ENCODE measurements around the gene FOXRED1. TPM values are rescaled to one million over a fixed set of nuclear protein-coding genes. Genes with fewer than 3 reads are reported as not detected.
"Not testable (repeated sequence)": the region's sequence is repeated elsewhere in the genome, so short reads cannot be mapped to it uniquely, and the experiment has no call there.

The FOXRED1 gene
- total RNA-seq (2014; rRNA removed), result 34.4 and 38.3 TPM in 2 replicates
- polyA plus RNA-seq (2012), result 17.3 TPM

GRCh38 chr11:126268708-126269579, at the start of gene FOXRED1, which contains the start of gene SRPRA:
FOXRED1 (plus strand) TSS chr11:126269154; CDS start chr11:126269207, 53 bp downstream.
SRPRA (minus strand) TSS chr11:126268895; CDS start chr11:126268804, 91 bp downstream.
- peak; percentile 98 for DNase-seq (ENCODE audit: low read depth)

GRCh38 chr11:126219547-126219946, 49.4 kb upstream of the FOXRED1 start:
- DNase-seq (ENCODE audit: low read depth), result no peak

DNA sequence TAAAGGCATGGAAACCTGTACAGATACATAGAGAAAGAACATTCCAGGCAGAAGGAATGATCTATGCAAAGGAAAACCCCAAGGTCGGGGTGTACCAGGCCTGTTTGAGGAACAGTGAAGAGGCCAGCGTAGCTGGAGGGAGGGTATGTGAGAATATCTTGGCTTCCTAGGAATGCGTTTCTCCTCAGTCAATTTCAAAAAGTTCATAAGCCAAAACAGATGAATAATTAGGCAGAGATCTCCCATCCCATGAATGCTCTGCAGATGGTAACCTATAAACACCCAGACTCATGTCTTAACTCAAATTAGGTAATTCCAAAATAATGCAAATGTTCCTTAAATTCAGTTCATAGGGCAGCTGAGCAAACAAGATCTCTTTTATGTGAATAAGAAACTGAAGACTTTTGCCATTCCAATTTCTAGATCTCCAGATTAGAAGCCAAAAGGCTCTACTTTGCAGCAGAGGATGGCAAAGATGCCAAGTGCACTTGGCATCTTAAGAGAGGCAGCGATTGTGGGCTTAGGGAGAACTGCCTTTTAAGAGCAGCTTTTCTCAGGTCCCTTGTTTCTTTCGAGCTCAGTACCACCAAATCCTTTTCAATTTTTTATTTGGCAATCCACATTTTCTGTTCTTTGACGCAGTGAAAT, 44.2 kb upstream of the FOXRED1 start:
- no peak for DNase-seq (ENCODE audit: low read depth)

GRCh38 chr11:126225295-126225665, 43.7 kb upstream of the FOXRED1 start:
- no peak for DNase-seq (ENCODE audit: low read depth)

DNA sequence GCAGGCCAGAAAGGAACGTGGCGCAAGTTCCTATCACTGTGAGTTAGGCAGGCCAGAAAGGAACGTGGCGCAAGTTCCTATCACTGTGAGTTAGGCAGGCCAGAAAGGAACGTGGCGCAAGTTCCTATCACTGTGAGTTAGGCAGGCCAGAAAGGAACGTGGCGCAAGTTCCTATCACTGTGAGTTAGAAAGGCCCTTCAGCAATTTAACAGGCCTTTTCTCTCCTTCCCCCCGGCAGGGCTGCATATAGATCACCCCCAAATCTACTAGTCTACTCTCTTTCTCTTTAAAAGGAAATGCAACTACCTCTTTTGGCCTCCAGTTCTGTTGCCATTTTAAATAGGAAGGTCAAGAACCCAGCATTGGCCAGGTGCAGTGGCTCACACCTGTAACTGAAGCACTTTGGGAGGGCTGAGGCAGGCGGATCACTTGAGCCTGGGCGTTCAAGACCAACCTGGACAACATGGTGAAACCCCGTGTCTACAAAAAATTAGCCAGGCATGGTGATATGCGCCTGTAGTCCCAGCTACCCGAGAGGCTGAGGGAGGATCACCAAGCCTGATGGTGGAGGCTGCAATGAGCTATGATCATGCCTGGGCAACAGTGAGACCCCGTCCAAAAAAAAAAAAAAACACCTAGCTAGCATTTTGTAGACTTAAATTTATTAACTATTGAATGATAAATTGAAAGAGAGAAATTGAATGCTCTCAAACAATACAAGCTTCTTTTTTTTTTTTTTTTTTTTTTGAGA, 42.4 kb upstream of the FOXRED1 start:
- DNase-seq (ENCODE audit: low read depth), result no peak

DNA sequence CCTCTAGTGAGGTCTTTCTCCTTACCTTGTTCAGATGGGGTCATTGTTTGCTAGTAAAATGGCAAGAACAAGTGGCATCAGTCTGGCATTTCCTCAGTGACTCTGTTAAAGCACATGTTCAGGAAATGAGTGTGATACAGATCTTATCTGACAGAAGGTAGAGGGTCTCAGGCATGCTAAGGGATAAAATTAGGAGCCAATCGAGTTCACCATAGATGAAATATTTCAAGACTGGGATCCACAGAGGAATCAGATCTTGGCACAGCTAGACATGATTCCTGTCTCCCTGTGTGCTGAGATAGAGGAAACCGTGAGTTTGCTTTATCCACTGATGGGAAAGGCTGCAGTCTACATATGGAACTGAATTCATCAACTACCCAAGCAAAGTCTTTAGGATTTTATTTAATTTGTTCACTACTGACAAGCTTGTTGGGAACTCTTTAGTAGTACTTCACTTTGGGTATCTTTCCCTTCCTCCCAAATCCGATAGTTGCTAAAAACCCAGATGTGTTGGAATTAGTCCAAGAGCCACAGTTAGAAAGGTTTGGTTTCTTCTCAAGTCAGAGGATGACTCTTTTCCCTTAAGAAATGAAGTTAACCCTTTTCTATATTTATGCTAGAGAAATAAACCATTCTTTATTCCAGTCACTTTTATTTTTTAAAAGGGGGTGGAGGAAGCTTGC, 39.0 kb upstream of the FOXRED1 start:
- no peak for DNase-seq (ENCODE audit: low read depth)

DNA sequence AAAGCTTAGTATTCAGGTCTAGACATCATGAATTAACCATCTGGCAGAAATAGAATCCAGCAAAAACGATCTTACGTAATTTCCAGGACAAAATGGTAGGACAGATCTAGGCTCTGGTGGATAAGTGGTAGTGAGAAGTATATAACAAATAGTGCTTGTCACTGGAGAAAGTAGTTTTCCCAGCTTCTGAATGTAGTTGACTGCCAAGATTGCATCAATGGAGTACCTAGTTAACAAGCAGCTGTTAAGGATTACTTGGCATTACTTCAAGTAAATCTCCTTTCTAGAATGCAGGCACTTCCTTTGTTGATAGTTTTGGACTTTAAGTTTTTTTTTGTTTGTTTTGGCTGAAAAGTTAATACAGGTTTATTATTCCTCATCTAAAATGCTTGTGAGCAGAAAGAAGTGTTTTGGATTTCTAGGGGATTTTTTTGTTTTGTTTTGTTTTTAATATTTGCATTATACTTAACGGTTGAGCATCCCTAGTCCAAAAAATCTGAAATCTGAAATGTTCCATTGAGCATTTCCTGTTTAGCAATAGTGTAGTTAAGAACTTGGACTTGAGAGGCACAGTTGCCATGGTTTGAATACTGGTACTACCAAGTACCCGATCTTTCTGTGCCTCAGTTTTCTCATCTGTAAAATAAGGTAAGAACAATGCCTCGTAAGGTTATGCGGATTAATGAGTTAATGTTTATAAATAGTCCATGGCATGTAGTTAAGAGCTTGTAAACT, 37.1 kb upstream of the FOXRED1 start:
- peak; percentile 82 for DNase-seq (ENCODE audit: low read depth)

DNA sequence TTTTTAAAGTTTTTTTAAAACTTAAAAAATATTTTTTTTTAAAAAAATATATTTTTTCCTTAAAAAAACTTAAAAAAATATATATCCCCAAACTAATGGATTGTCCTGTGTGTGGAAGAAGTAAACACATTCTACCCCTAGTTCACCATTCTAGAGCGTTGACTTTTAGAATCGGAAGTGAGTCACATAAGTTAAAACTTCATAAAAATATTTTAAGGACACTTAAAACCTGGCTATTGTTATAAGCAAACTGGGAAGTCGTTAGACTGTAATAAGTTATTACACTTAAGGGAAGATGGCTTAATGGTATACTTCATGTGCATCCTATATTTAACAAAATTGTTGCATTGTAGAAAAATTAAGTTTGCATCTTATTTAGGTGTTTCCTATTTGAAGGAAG, 36.3 kb upstream of the FOXRED1 start:
- no peak for DNase-seq (ENCODE audit: low read depth)

DNA sequence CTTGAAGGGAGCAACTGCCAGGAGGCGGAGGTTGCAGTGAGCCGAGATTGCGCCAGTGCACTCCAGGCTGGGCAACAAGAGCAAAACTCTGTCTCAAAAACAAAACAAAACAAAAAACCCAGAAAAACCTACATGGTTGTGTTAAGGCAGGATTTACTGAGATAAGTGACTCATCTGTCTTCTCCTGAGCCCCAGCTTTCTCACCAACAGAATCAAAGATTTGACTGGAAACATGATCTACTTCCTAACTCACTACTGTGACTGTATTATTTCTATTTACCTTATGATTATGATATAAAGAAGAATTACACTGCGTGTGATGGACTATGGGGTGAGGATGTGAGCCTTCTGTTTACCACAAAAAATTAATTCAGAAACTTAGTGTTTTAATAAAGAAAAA, 35.6 kb upstream of the FOXRED1 start:
- peak; percentile 65 for DNase-seq (ENCODE audit: low read depth)

DNA sequence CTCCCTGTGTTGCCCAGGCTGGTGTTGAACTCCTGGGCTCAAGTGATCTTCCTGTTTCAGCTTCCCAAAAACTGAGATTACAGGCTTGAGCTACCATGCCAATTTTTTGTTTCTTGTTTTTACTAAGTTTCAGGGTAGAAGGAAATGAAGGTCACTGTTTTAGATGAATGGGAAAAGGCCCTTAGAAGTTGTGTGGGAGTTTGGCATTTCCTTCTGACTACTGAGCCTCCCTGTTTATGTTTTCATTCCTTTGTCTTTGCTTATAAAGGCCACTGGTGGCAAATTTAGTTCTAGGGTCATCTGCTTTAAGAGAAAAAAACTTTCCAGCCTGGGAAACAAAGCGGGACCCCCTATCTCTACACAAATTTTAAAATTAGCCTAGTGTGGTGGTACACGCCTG, 22.3 kb upstream of the FOXRED1 start:
- DNase-seq (ENCODE audit: low read depth), result no peak

- DNase-seq (ENCODE audit: low read depth), result no peak
These were observed 15.7 kb upstream of the FOXRED1 start for GRCh38 chr11:126253265-126253664.

GRCh38 chr11:126254819-126255218, 14.1 kb upstream of the FOXRED1 start:
- no peak for DNase-seq (ENCODE audit: low read depth)

DNA sequence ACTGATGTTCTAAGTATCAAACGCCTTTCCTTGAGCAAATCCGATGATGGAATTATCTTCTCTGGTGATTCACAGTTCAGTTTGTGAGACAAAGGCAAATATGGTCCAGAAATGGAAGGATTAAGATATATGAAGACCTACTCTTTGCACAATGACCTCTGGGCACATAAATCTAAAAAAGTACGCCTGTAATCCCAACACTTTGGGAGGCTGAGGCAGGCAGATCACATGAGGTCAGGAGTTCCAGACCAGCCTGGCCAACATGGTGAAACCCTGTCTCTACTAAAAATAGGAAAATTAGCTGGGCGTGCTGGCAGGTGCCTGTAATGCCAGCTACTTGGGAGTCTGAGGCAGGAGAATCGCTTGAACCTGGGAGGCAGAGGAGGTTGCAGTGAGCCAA, 13.4 kb upstream of the FOXRED1 start:
- not testable (repeated sequence) for DNase-seq (ENCODE audit: low read depth)

DNA sequence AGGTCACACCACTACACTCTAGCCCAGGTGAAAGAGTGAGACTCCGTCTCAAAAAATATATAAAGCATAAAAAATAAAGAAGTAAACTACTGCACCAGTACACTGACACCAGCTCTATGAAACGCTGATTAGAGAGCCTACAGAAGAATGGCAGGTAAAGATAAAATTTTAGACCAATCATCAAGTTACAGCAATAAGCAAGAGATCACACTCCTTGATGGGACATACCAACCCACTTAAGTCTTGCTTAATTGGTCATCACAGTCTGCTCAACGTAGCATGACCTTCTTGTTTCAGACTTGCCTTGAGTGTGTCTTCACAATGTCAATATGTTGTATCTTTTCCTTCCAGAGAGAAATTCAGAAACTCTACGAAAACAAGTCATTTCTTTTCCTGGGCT, 12.7 kb upstream of the FOXRED1 start:
- no peak for DNase-seq (ENCODE audit: low read depth)

- no peak for DNase-seq (ENCODE audit: low read depth)
These were observed 11.8 kb upstream of the FOXRED1 start for GRCh38 chr11:126257144-126257543.

GRCh38 chr11:126257764-126258163, 11.2 kb upstream of the FOXRED1 start:
- peak; percentile 30 for DNase-seq (ENCODE audit: low read depth)

DNA sequence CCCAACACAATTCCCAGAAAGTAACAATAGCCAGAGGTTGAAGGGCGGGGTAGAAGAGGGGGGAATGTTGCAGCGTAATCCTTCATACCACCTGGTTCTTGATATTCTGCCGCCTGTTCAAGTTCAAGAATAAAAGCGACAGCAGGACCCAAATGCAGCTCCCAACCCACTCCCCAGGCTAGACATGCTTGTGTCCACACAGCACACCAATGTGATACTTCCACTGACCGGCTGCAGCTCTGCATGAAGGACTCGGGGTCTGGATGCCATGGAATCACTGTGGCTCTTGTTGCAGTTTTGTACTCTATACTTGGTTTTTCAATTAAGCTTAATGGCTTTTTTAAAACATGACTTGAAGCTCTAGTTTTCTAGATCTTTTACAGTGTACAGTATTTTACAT, 6.7 kb upstream of the FOXRED1 start:
- DNase-seq (ENCODE audit: low read depth), result no peak

- no peak for DNase-seq (ENCODE audit: low read depth)
These were observed 5.5 kb upstream of the FOXRED1 start for GRCh38 chr11:126263489-126263888.

DNA sequence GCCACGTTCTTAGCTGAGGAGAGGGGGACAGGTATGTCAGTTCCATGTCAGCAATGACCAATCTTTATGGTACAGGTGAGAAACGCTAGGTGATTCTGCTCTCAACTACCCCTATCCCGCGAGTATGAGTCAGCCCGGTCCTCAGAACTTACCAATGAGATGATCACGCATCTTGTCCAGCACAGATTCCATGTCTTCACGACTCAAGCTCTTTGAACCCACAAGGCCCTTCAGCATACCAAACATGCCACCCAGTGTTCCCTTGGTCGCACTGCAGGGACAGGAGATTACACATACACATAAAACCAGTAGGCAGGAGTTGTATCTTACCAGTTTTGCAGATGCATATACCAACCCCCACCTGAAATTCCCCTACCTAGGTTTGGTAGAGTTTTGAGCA, 3.1 kb upstream of the FOXRED1 start:
- no peak for DNase-seq (ENCODE audit: low read depth)

- DNase-seq (ENCODE audit: low read depth), result no peak
These were observed 1.3 kb upstream of the FOXRED1 start for GRCh38 chr11:126267650-126268049.

DNA sequence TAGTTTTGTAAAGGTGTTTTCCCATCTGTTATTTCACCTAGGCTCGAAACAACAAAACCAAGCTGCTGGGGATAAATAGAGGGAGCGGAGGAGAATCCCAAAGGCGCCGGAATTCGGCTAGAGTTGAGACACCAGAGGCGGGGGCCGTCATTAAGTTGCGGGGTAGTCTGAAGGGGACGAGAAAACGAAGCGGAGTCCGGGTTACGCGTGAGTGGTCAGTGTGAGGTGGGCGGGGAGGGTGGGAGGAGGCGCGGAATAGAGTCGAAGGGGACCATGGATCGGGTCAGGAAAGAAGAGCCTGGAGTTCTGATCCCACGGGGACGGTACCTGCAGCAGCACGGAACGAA, 620 bp upstream of the FOXRED1 start:
- no peak for DNase-seq (ENCODE audit: low read depth)
